Measurements from ENCODE around the gene CACNA2D2. TPM values are rescaled to one million over a fixed set of nuclear protein-coding genes. Genes with fewer than 3 reads are reported as not detected.

Gene CACNA2D2
- total and polyA plus RNA-seq, 2 of the 8 experiments (the other 6 are each of a cell fraction or from before 2014, with no cell fraction given): 14.1 to 25.0 TPM

- peak overlapping the region in 3 of 4 experiments; percentile 20 to 70 (median 51); a peak in 4 of 7 replicates for H3K9ac ChIP-seq (replicated peaks in 1 of 4; ENCODE audit: extremely low read depth in 1 of 4, low read depth in 3 of 4, low read length in 3 of 4)
- 4% methylated on average over 55 of the region's 79 CpGs; no CpG with 5 or more reads in 1 of the 2 experiments for WGBS, 2 experiments (ENCODE audit: extremely low coverage in 1 of 2, insufficient coverage in 1 of 2, insufficient read length in 1 of 2, insufficient replicate concordance in 2 of 2, low coverage in 1 of 2, low lambda C conversion rate in 2 of 2, missing lambda C conversion rate in 1 of 2)
- H3K56ac ChIP-seq (replicated peaks; ENCODE audit: insufficient read length, low read depth, low read length): no peak overlapping the region
- H2AK5ac ChIP-seq (ENCODE audit: low read depth, low read length): no peak overlapping the region
- peak overlapping the region; percentile 47 to 94 (median 64) for H3K4me3 ChIP-seq (ENCODE audit: extremely low read depth in 1 of 4, insufficient read depth in 2 of 4, low read depth in 3 of 4, low read length in 4 of 4)
- H2BK120ac ChIP-seq (replicated peaks; ENCODE audit: low read depth, low read length): no peak overlapping the region
- no peak overlapping the region for H3K23ac ChIP-seq (ENCODE audit: insufficient read length)
- no peaks in the 10 kb centered on the region; the same call in 1 of the 2 replicates for H3K79me1 ChIP-seq (ENCODE audit: low read depth, low read length)
- no peak overlapping the region for H4K5ac ChIP-seq (ENCODE audit: insufficient read length, low read depth, low read length)
- peaks cover 0 to 9% of the 10 kb centered on the region in 2 experiments; a peak in 1 of 4 replicates for H3K79me2 ChIP-seq (ENCODE audit: control insufficient read depth in 1 of 2, insufficient read depth in 2 of 2, low read length in 2 of 2)
- no peaks in the 10 kb centered on the region for H3K36me3 ChIP-seq (ENCODE audit: control insufficient read depth in 2 of 4, insufficient read depth in 4 of 4, low read length in 3 of 4)
- H3K27me3 ChIP-seq (replicated peaks in 1 of 4; ENCODE audit: control insufficient read depth in 3 of 4, extremely low read depth in 1 of 4, insufficient read depth in 3 of 4, low read length in 3 of 4): peaks cover 4 to 42% (median 27%) of the 10 kb centered on the region in 4 experiments
- no peak overlapping the region for H2BK5ac ChIP-seq (ENCODE audit: low read depth, low read length)
- ChIA-PET CTCF (ENCODE audit: partially characterized antibody) (interaction anchor here (0.7 to 4.7 kb wide), 17 partner anchors 9 to 595 kb away, joined by 3 to 27 read pairs (median 4); no protein-coding TSS in a partner anchor), POLR2A (ENCODE audit: partially characterized antibody) (interaction anchor here (0.6 to 1.8 kb wide), 12 partner anchors 9 to 262 kb away, joined by 3 to 5 read pairs (median 3); partner anchors contain the start of gene HEMK1)
- H3K14ac ChIP-seq (ENCODE audit: insufficient read length): no peak overlapping the region
- peak in 1 of 2 experiments; percentile 77 for DNase-seq (ENCODE audit: low read depth in 1 of 2, low spot score in 2 of 2)
- H3K18ac ChIP-seq (ENCODE audit: extremely low read depth, low read length): peak overlapping the region; percentile 60
- no peak overlapping the region for H3K4ac ChIP-seq (replicated peaks; ENCODE audit: insufficient read length, low read depth, low read length)
- H4K8ac ChIP-seq (ENCODE audit: extremely low read depth, insufficient read depth, low read length): peak overlapping the region; percentile 66; the same call in 1 of the 2 replicates
- H4K20me1 ChIP-seq (replicated peaks in 1 of 2; ENCODE audit: control insufficient read depth in 1 of 2, insufficient read depth in 2 of 2, low read length in 2 of 2): peaks cover 5 to 14% of the 10 kb centered on the region in 2 experiments
- no peak overlapping the region for H2BK20ac ChIP-seq (ENCODE audit: low read length)
- peaks cover 0 to 22% (median 14%) of the 10 kb centered on the region in 4 experiments; a peak in 6 of 7 replicates for H3K4me1 ChIP-seq (replicated peaks in 1 of 4; ENCODE audit: control insufficient read depth in 3 of 4, insufficient read depth in 4 of 4, low read length in 3 of 4)
- H3K27ac ChIP-seq (ENCODE audit: low read depth, low read length): no peak overlapping the region
- H4K91ac ChIP-seq (replicated peaks; ENCODE audit: insufficient read length, low read length): no peak overlapping the region
- H3K23me2 ChIP-seq (ENCODE audit: low read depth, low read length): peaks cover 6% of the 10 kb centered on the region; the same call in 1 of the 2 replicates
- no peak for FAIRE-seq
- no peak overlapping the region for H2AFZ ChIP-seq (ENCODE audit: low read length)
- no peaks in the 10 kb centered on the region for H3K9me3 ChIP-seq (ENCODE audit: insufficient read depth in 2 of 2, low read depth in 1 of 2, low read length in 1 of 2)
- peak overlapping the region; percentile 77 to 79 for H3K4me2 ChIP-seq (ENCODE audit: insufficient read depth in 1 of 2, low read depth in 2 of 2, low read length in 2 of 2)
- H2BK12ac ChIP-seq (ENCODE audit: low read depth, low read length): no peak overlapping the region
- H2BK15ac ChIP-seq (ENCODE audit: low read length): no peak overlapping the region
- TF ChIP-seq SAP30 (IDR thresholded peaks at IDR 0.05; ENCODE audit: insufficient read depth, insufficient replicate concordance, low read length): no peak
- TF ChIP-seq TCF12 (IDR thresholded peaks at IDR 0.05; ENCODE audit: low read depth, low read length): no peak
- no peak for TF ChIP-seq MAFK (IDR thresholded peaks at IDR 0.05; ENCODE audit: low read depth, low read length)
- no peak for TF ChIP-seq ASH2L (IDR thresholded peaks at IDR 0.05; ENCODE audit: low read length)
- TF ChIP-seq, protein P1, sequence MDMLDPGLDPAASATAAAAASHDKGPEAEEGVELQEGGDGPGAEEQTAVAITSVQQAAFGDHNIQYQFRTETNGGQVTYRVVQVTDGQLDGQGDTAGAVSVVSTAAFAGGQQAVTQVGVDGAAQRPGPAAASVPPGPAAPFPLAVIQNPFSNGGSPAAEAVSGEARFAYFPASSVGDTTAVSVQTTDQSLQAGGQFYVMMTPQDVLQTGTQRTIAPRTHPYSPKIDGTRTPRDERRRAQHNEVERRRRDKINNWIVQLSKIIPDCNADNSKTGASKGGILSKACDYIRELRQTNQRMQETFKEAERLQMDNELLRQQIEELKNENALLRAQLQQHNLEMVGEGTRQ (IDR thresholded peaks at IDR 0.05; ENCODE audit: low read length): no peak
- no peak for TF ChIP-seq BACH1 (IDR thresholded peaks at IDR 0.05; ENCODE audit: low read length)
- no peak for TF ChIP-seq RXRA (IDR thresholded peaks at IDR 0.05; ENCODE audit: insufficient read depth, low read depth, low read length)
- no peak for TF ChIP-seq CBX8 (IDR thresholded peaks at IDR 0.05; ENCODE audit: borderline replicate concordance, low read depth, low read length)
- no peak for TF ChIP-seq TAF1 (IDR thresholded peaks at IDR 0.05; ENCODE audit: low read depth, low read length)
- TF ChIP-seq HDAC2 (IDR thresholded peaks at IDR 0.05; ENCODE audit: borderline replicate concordance in 1 of 2, low read depth in 2 of 2, low read length in 2 of 2): 0 out of 4 replicates have a peak, but pooled peaks of 1 of the 2 experiments have one; percentile 68
Observed at GRCh38 chr3:50502584-50503423, 630 bp downstream of the CACNA2D2 start.

All from H1 (cell line).